Smooth muscle cell of the brain vasculature (primary cell): ENCODE data around the gene CHRDL1.
"Not testable (repeated sequence)": the region's sequence is repeated elsewhere in the genome, so short reads cannot be mapped to it uniquely, and the experiment has no call there.

Source experiments
- DNase-seq: peaks from one replicate; pipeline ENCODE4 v3.0.0-alpha.2; 2012; ENCODE audit warnings: low read depth, low spot score

Gene CHRDL1, protein sequence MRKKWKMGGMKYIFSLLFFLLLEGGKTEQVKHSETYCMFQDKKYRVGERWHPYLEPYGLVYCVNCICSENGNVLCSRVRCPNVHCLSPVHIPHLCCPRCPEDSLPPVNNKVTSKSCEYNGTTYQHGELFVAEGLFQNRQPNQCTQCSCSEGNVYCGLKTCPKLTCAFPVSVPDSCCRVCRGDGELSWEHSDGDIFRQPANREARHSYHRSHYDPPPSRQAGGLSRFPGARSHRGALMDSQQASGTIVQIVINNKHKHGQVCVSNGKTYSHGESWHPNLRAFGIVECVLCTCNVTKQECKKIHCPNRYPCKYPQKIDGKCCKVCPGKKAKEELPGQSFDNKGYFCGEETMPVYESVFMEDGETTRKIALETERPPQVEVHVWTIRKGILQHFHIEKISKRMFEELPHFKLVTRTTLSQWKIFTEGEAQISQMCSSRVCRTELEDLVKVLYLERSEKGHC

DNA sequence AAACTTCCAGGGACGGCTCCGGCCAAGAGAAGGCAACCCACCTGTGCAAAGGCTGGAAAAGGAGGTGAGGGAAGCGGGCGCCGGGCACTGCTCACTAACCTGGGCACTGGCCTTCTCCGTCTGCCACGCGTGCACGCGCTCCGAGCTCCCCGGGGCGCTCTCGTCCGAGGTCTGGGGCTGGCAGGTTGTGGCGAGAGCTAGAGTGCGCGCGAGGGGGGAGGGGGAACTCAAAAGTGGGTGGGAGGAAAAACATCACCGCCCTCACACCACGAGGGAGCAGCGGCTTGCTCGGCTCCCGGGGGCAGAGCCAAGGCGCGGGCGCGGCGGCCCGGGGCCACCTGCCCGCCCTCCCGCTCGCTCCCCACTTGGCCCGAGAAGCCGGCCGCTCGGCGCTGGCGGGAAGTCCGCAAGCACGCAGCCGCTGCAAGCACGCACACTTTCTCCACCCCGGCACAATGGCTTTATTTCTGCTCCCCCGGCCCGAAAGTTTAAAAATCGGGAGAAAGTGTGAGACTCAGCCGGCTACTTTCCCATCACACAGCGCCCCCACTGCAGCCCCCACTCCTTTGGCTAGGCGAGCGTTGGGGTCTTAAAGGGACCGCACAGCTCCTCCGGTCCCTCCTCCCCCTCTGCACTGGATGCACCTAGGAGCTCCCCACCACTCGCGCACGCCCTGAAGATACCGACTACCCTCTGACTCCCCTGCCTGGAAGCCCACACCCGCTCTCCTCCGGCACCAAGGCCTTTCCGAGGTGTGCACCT is at the start of gene CHRDL1:
Gene CHRDL1, minus strand, starts transcription at position 173 of the 762 bp plus-strand sequence. CDS start 3,636 bp downstream, outside the sequence.
- no peak for DNase-seq

- DNase-seq = no peak
Observed at GRCh38 chrX:110836982-110837381, 41.4 kb upstream of the CHRDL1 start.

DNA sequence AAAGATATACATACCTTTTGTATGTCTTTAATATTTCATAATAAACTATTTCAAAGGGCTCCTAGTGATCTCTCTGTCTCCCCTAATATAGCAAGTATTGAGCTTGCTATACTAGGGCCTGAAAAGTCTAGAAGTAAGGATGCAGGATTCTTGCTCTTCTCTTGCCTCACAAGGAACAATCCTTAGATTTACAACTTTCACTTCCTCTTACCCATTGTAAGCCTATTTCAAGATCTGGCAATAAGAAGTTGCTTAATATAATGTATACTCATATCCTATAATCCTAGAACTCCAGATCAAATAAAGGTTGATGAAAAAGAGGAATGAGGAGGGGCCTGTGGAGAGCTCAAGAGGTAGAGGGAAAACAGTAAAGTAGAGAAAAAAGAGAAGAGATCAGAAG is 40.8 kb upstream of the CHRDL1 start:
- no peak for DNase-seq

- DNase-seq = no peak
Observed at GRCh38 chrX:110836001-110836400, 40.4 kb upstream of the CHRDL1 start.

GRCh38 chrX:110825972-110826371 is 30.4 kb upstream of the CHRDL1 start:
- DNase-seq = no peak

GRCh38 chrX:110816543-110816942 is 20.9 kb upstream of the CHRDL1 start:
- DNase-seq = not testable (repeated sequence)

GRCh38 chrX:110806145-110806544 is 10.5 kb upstream of the CHRDL1 start:
- no peak for DNase-seq

- DNase-seq = no peak
Observed at GRCh38 chrX:110805303-110805702, 9.7 kb upstream of the CHRDL1 start.

DNA sequence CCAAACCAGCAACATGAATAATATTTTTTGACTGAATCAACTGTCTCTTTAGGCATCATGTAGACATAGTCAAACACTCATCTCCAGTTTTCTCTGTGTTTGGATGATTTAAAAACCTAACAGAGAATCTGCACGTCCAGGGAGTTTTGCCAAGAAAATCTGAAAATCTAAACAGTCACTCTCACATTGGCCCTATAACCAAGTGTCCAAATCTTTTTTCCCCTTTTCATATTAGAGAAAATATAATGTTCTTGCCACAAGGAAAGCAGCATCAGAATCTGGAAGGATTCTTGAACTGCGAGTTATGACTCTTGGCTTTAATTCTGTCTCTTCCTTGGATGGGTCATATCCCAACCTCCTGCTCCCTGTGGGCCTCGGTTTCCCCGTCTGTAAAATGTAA is 8.8 kb upstream of the CHRDL1 start:
- DNase-seq = no peak

GRCh38 chrX:110803506-110803905 is 7.9 kb upstream of the CHRDL1 start:
- DNase-seq = no peak

DNA sequence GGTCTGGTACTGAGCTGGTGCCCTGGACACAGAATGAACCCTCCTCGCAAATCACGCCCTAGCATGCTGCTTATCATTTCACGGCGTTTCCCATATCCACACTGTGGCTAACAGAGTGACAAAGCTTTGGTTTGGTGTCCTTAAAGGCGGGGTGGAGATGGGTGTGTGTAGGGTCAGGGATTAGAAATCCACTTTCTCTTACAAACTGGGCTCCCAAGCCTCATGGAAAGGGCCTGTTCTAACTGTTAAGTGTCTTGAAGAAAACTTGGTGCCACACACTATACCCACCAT is 735 bp upstream of the CHRDL1 start:
- DNase-seq = no peak

GRCh38 chrX:110794601-110795000 is 1.0 kb downstream of the CHRDL1 start:
- no peak for DNase-seq

- no peak for DNase-seq
Observed at GRCh38 chrX:110791071-110791470, 4.5 kb downstream of the CHRDL1 start.

GRCh38 chrX:110786486-110786885 is 9.1 kb downstream of the CHRDL1 start:
- DNase-seq = no peak

- DNase-seq = no peak
Observed at GRCh38 chrX:110759785-110760184, 35.8 kb downstream of the CHRDL1 start.

- no peak for DNase-seq
Observed at GRCh38 chrX:110758781-110759422, 36.7 kb downstream of the CHRDL1 start.

- DNase-seq = no peak
Observed at GRCh38 chrX:110755611-110756010, 40.0 kb downstream of the CHRDL1 start.

- DNase-seq = no peak
Observed at GRCh38 chrX:110755061-110755460, 40.6 kb downstream of the CHRDL1 start.

GRCh38 chrX:110750526-110751189 is 45.0 kb downstream of the CHRDL1 start:
- no peak for DNase-seq

DNA sequence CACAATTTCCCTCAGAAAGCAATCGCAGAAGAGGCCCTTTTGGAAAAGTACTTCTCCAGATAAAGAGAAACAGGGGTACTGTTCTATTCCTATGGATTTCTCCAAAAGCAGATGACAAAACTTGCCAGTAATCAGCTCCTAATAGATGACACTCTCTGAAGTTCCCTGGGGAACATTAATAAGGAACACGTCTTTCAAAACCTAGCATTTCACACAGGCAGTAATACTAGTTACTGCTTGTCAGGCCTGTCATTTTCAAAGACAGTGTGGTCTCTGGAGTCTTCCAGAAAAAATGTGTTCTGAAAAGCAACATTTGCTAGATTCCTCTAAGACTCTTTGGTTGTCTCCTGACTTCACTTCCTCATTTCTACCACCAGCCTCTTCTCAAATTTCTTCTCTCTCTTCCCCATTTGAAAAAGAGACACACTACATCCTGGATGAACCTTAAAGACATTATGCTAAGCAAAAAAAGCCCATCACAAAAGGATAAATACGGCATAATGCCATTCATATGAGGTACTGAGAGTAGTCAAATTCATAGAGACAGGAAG is 47.3 kb downstream of the CHRDL1 start:
- no peak for DNase-seq

- no peak for DNase-seq
Observed at GRCh38 chrX:110746014-110746413, 49.6 kb downstream of the CHRDL1 start.

DNA sequence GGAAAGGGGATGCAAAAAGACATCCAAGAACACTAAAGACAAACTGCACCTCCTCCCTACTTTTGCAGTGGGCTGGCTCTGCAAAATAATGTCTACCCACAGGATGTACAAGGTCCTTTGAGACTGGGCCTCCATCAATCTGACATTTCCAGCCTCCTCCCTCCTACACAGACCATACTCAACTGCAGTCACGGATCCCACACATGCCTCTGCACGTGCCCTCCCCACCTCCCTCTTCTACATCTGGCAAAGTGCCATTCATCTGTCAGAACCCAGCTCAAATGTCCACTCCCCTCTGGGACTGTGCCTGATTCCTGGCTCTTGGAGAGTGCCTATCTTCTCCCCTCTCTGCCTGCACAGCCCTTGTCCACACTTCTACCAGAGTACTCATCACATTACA is 50.3 kb downstream of the CHRDL1 start:
- no peak for DNase-seq
